Uterus (tissue), 4 donors: ENCODE data around the gene KLF15. TPM values are rescaled to one million over a fixed set of nuclear protein-coding genes. Genes with fewer than 3 reads are reported as not detected.
A peak's percentile ranks its signal among the peaks of the same experiment; 100 is the strongest.

Experiments used
- DNase-seq, 2 donors: peaks; one replicate each; pipeline ENCODE4 v3.0.0-alpha.2; 2019 to 2020
- H3K27ac ChIP-seq, 2 donors: fragments of 200-600 bp; sonication (generic); 1 replicate in 1 of 2; 2 replicates in 1 of 2; pipeline ENCODE4 v1.5.1; 2016 to 2018
- H3K27me3 ChIP-seq, 2 donors: fragments of 200-600 bp; sonication (generic); one replicate each; pipeline ENCODE4 v1.5.1; 2018 to 2019; ENCODE audit warnings: control low read depth in 1 of 2
- H3K36me3 ChIP-seq, 2 donors: fragments of 200-600 bp; sonication (generic); one replicate each; pipeline ENCODE4 v1.5.1; 2019; ENCODE audit warnings: control low read depth in 1 of 2
- H3K4me1 ChIP-seq, 2 donors: fragments of 200-600 bp; sonication (generic); one replicate each; pipeline ENCODE4 v1.5.1; 2018 to 2019; ENCODE audit warnings: control low read depth in 1 of 2
- H3K4me3 ChIP-seq, 2 donors: fragments of 200-600 bp; sonication (generic); 1 replicate in 1 of 2; 2 replicates in 1 of 2; pipeline ENCODE4 v1.5.1; 2018 to 2019; ENCODE audit warnings: mild to moderate bottlenecking in 1 of 2
- H3K9me3 ChIP-seq, 2 donors: fragments of 200-600 bp; sonication (generic); one replicate each; pipeline ENCODE4 v1.5.1; 2019; ENCODE audit warnings: control low read depth in 1 of 2
- POLR2A ChIP-seq, 2 donors: fragments of 450-650 bp; IDR thresholded peaks; one replicate each; pipeline ENCODE4 v1.6.1; 2016; ENCODE audit warnings: antibody characterized with exemption in 2 of 2, mild to moderate bottlenecking in 1 of 2, moderate library complexity in 1 of 2
- intact Hi-C: fragments of 100-400 bp; cut with DNase I; formaldehyde crosslinking; loops from one replicate; pipeline ENCODE4 v1.15.1; 2023; ENCODE audit warnings: low total_unique reads
- total RNA-seq, 4 donors: library from RNA; depleted of rRNA in 3 of 4; stranded (reverse); fragments of >200 nt in 3 of 4; gene quantifications; one replicate each; pipeline versions ENCODE4 v1.1.0 to v1.2.4, GENCODE V29; 2014 to 2023
- TF ChIP-seq, protein P1 (sequence below), 4 experiments: fragments of 200-600 bp in 2 of 4; fragments of 450-650 bp in 2 of 4; sonication (generic) in 2 of 4; IDR thresholded peaks; one replicate each; pipeline ENCODE4 v1.5.1; 2016 to 2019; ENCODE audit warnings: antibody characterized with exemption in 4 of 4, mild to moderate bottlenecking in 2 of 4, moderate library complexity in 1 of 4
- donor health status: DM: yes; HTN: yes; CAD: no.

The KLF15 gene
- total RNA-seq, 4 donors from 2014 or later: 1.9 to 23.4 (median 18.2) TPM

DNA sequence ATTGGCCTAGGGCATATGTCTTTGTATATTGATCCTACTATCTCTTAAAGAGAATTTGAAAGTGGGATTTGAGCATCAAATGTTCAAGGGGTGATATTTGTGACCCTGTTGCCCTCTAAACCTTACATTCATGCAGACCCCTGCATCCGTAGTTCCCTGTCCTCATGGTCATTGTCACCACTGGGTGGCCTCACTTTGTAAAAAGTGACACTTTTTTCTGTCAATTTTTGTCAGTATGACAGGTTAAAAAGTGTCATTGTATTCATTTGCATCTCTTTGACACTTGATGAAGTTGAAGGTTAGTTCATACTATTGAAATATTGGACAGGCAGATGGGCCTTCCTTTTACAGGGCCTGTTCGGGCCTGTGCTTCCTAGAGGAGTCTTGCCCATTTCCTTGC lies 12.3 kb upstream of the KLF15 start:
- Histone ChIP-seq H3K4me1 (no peaks in the 10 kb centered on the region), H3K4me3 (no peak overlapping the region), H3K36me3 (no peaks in the 10 kb centered on the region), H3K27ac (no peak overlapping the region), H3K27me3 (no peaks in the 10 kb centered on the region), H3K9me3 (no peaks in the 10 kb centered on the region)
- intact Hi-C loops: no loop called here
- TF ChIP-seq, protein P1, sequence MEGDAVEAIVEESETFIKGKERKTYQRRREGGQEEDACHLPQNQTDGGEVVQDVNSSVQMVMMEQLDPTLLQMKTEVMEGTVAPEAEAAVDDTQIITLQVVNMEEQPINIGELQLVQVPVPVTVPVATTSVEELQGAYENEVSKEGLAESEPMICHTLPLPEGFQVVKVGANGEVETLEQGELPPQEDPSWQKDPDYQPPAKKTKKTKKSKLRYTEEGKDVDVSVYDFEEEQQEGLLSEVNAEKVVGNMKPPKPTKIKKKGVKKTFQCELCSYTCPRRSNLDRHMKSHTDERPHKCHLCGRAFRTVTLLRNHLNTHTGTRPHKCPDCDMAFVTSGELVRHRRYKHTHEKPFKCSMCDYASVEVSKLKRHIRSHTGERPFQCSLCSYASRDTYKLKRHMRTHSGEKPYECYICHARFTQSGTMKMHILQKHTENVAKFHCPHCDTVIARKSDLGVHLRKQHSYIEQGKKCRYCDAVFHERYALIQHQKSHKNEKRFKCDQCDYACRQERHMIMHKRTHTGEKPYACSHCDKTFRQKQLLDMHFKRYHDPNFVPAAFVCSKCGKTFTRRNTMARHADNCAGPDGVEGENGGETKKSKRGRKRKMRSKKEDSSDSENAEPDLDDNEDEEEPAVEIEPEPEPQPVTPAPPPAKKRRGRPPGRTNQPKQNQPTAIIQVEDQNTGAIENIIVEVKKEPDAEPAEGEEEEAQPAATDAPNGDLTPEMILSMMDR (IDR thresholded peaks at IDR 0.05): no peak
- TF ChIP-seq POLR2A (IDR thresholded peaks at IDR 0.05): no peak
- no peak for DNase-seq

DNA sequence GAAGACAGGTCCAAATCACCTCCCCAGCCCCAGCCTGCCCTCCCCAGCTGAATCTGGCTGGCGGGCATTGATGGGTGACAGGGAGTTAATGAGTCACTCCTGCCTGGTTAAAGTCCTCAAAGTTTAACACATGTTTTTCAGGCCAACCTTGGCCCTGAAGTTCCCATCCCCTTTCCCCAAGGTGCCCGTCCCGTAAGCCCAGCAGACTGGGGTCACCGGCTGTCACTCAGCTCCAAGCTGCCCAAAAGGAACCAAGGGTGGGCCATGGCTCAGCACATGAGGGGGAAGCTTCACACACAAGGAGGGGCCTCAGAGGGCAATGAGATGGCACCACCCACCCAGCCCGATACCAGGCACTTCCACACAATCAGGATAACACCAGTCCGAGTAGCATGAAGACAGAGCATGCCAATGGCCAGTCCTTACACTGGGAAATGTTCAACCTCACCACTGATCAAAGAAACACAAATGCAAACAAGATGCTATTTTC lies 10.2 kb upstream of the KLF15 start:
- DNase-seq: no peak

DNA sequence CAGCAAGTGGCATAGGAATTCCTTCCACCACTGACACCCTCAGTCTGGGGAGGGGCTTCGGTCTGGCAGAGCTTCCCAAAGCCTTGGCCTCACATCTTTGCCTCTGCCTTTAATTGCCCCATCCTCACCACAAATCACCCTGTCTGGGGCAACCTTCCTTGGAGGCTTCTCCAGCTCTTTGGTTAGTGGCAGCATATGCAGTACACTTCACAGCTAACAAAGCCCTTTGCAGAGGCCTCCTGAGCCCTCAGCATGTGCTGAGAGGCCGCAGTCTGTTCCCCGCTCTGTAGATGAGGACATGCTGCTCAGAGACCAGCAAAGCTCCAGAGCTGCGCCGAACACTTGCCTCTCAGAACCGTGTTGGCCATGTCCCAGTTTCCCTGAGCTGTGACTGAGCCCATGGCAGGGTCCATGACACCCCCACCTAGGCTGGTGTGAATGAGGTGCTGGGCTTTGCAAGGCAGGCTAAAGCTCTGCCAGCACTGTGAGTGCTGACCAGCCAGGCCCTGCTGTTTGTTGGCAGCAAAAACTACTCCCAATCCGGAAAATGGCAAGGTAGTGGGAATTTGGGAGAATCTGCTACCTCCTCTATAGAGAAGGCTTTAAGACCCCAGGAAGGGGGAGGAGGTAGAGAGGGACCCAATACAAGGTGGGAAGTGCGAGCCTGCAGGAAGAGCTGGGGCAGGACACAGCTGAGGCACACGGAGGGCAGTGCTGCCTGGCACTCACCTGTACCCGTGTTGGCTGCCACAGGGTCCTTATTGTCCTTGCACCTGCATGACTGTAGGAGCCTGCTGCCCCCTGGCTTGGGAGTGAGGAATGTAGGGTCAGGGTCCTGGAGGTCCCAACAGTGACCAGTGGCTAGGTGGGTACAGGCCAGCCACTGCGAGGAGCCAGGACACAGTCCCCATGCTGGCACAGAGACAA lies 8.4 kb upstream of the KLF15 start:
- intact Hi-C loops: no loop called here
- H3K9me3 ChIP-seq: no peaks in the 10 kb centered on the region
- no peaks in the 10 kb centered on the region for H3K36me3 ChIP-seq
- H3K4me1 ChIP-seq: no peaks in the 10 kb centered on the region
- no peak for TF ChIP-seq POLR2A (IDR thresholded peaks at IDR 0.05)
- TF ChIP-seq, protein P1 (IDR thresholded peaks at IDR 0.05): peak in 1 of 4 experiments; percentile 5
- no peak overlapping the region for H3K27ac ChIP-seq
- no peak overlapping the region for H3K4me3 ChIP-seq
- no peak for DNase-seq
- no peaks in the 10 kb centered on the region for H3K27me3 ChIP-seq

More for the DNA sequence above, 10.2 kb upstream of the KLF15 start:
- no peak overlapping the region for H3K4me3 ChIP-seq
- no peak overlapping the region for H3K27ac ChIP-seq
- intact Hi-C loops: no loop called here
- TF ChIP-seq POLR2A (IDR thresholded peaks at IDR 0.05): no peak
- TF ChIP-seq, protein P1 (IDR thresholded peaks at IDR 0.05): no peak
- no peaks in the 10 kb centered on the region for H3K36me3 ChIP-seq
- no peaks in the 10 kb centered on the region for H3K9me3 ChIP-seq
- no peaks in the 10 kb centered on the region for H3K4me1 ChIP-seq
- no peaks in the 10 kb centered on the region for H3K27me3 ChIP-seq

DNA sequence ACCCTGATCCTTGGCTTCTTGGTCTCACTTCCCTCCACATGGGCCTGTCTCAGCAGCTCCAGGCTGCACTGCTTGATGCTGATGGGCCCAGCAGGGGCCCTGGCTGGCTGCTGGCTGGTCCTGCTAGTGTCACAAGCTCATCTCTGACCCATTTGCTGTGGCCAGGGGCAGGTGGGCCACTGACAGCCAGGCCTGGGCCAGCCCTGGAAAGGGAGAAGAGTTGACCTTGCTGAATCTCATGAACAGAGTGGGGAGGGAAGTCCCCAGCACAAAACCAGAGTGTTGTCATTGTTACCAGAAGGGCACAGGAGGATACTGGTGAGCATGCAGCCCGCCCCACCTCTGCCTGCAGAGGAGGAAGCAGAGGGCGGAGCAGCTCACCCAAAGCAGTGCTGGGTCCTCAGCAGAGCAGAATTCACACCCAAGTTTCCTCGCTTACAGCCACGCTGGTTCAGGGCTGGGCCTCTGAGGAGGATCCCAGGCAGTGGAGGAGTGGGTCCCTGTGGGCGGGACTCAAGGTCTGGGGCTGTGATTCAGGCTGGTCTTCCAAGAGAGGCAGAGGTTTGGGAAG lies 7.6 kb upstream of the KLF15 start:
- no peak overlapping the region for H3K27ac ChIP-seq
- no peaks in the 10 kb centered on the region for H3K27me3 ChIP-seq
- no peak for DNase-seq
- intact Hi-C loops: no loop called here
- H3K9me3 ChIP-seq: no peaks in the 10 kb centered on the region
- TF ChIP-seq, protein P1 (IDR thresholded peaks at IDR 0.05): no peak
- no peak for TF ChIP-seq POLR2A (IDR thresholded peaks at IDR 0.05)
- H3K36me3 ChIP-seq: no peaks in the 10 kb centered on the region
- no peaks in the 10 kb centered on the region for H3K4me1 ChIP-seq
- H3K4me3 ChIP-seq: no peak overlapping the region

DNA sequence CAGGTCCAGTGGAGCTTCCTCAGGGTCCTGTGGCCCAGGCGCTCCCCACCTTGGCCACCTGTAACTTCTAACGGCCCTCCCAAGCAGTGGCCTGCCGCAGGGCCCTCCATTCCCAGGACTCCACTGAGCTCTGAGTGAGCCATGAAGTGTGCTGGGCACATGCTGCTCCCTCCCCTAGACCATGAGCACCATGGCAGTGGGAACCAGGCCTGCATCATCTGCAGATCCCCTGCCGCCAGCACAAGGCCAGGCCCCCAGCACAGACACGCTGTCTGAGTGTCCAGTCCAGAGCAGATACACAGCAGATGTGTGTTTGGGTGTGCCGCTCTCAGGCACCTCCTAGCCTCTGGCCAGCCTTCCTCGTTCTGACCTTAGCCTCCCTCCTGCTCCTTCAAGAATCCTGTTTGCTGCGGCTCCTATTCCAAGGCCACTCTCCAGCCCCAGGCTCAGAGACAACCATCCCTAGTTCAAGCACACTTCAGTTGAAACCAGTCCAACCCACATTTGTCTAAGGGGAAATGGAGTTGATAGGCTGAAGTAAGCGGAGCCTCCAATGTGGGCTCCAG lies 7.0 kb upstream of the KLF15 start:
- intact Hi-C loops: no loop called here
- Histone ChIP-seq H3K4me1 (no peaks in the 10 kb centered on the region), H3K9me3 (no peaks in the 10 kb centered on the region), H3K36me3 (no peaks in the 10 kb centered on the region), H3K27ac (no peak overlapping the region), H3K4me3 (no peak overlapping the region), H3K27me3 (no peaks in the 10 kb centered on the region)
- DNase-seq: no peak
- TF ChIP-seq, protein P1 (IDR thresholded peaks at IDR 0.05): no peak
